Endodermal cell (in vitro differentiated cells): ENCODE measurements around the gene CPED1. TPM values are rescaled to one million over a fixed set of nuclear protein-coding genes. Genes with fewer than 3 reads are reported as not detected.
"Not testable (repeated sequence)": the region's sequence is repeated elsewhere in the genome, so short reads cannot be mapped to it uniquely, and the experiment has no call there.

ENCODE experiments used
- DNase-seq: peaks from one replicate; pipeline ENCODE4 v3.0.0-alpha.2; 2017
- H3K27ac ChIP-seq: 2 replicates; pipeline ENCODE4 v1.5.1; 2013; ENCODE audit warnings: mild to moderate bottlenecking, low read depth, low read length, moderate library complexity
- H3K27me3 ChIP-seq: 2 replicates; pipeline ENCODE4 v1.6.1; 2013; ENCODE audit warnings: mild to moderate bottlenecking, low read length, moderate library complexity; ENCODE audit not compliant: insufficient read depth, control insufficient read depth, poor library complexity, severe bottlenecking
- H3K36me3 ChIP-seq: 2 replicates; pipeline ENCODE4 v1.7.0; 2013; ENCODE audit warnings: mild to moderate bottlenecking, low read length, moderate library complexity; ENCODE audit not compliant: control insufficient read depth, insufficient read depth
- H3K4me1 ChIP-seq: one replicate; pipeline ENCODE4 v1.7.0; 2013; ENCODE audit warnings: low read length; ENCODE audit not compliant: control insufficient read depth, insufficient read depth
- H3K4me3 ChIP-seq: 2 replicates; pipeline ENCODE4 v1.5.1; 2013; ENCODE audit warnings: mild to moderate bottlenecking, low read length, moderate library complexity
- H3K9ac ChIP-seq: 2 replicates; pipeline ENCODE4 v1.6.1; 2013; ENCODE audit warnings: mild to moderate bottlenecking, low read length, moderate library complexity; ENCODE audit not compliant: poor library complexity, severe bottlenecking; ENCODE audit errors: extremely low read depth
- H3K9me3 ChIP-seq: 2 replicates; pipeline ENCODE4 v1.6.1; 2013; ENCODE audit warnings: mild to moderate bottlenecking, low read length, moderate library complexity; ENCODE audit not compliant: control insufficient read depth
- H3K27ac Mint-ChIP-seq: 2 replicates; pipeline ENCODE4 v1.8.0; 2020; ENCODE audit warnings: mixed read lengths
- H3K27me3 Mint-ChIP-seq: 2 replicates; pipeline ENCODE4 v1.8.0; 2021; ENCODE audit warnings: mild to moderate bottlenecking, mixed read lengths; ENCODE audit not compliant: insufficient read depth
- H3K36me3 Mint-ChIP-seq: 2 replicates; pipeline ENCODE4 v1.8.0; 2020; ENCODE audit warnings: low read depth, mixed read lengths
- H3K4me1 Mint-ChIP-seq: 2 replicates; pipeline ENCODE4 v1.8.0; 2020; ENCODE audit warnings: mixed read lengths
- H3K4me3 Mint-ChIP-seq: 2 replicates; pipeline ENCODE4 v1.8.0; 2020; ENCODE audit warnings: mild to moderate bottlenecking, moderate library complexity, mixed read lengths
- H3K9me3 Mint-ChIP-seq: 2 replicates; pipeline ENCODE4 v1.8.0; 2020; ENCODE audit warnings: mild to moderate bottlenecking, mixed read lengths
- CTCF ChIP-seq: fragments of 200-600 bp; sonication (generic); conservative IDR thresholded peaks from 2 replicates; pipeline ENCODE4 v1.5.0; 2021; ENCODE audit warnings: antibody characterized with exemption, mild to moderate bottlenecking
- WGBS, 2 experiments: methylation state at CpG; one replicate each; pipeline versions ENCODE4 v1.1.5 to v1.1.7; 2013; ENCODE audit warnings: missing lambda C conversion rate in 2 of 2, mixed read lengths in 1 of 2; ENCODE audit not compliant: insufficient coverage in 1 of 2, insufficient read length in 1 of 2; 5-methylcytosine and 5-hydroxymethylcytosine counted together
- total RNA-seq, 2 donors: library from RNA; stranded (reverse); fragmentation: NEBNext Ultra II Directional in 1 of 2; extraction: Animal tissue kit (Norgen Biotek cat#: 25700) in 1 of 2; gene quantifications; 2 replicates in 1 of 2; 3 replicates in 1 of 2; pipeline ENCODE4 v1.2.1, GENCODE V29; 2021

Gene CPED1
- total RNA-seq, 2 donors from 2014 or later, result 1.1 TPM; not detected in 1

- H3K9me3 ChIP-seq, result no peaks in the 10 kb centered on the region
- H3K27ac ChIP-seq, result no peak overlapping the region
- H3K4me3 ChIP-seq, result no peak overlapping the region
- no peak overlapping the region for H3K4me3 Mint-ChIP-seq
- H3K27me3 Mint-ChIP-seq, result peaks cover 23% of the 10 kb centered on the region
- H3K9me3 Mint-ChIP-seq, result no peaks in the 10 kb centered on the region
- peaks cover 63% of the 10 kb centered on the region for H3K27me3 ChIP-seq
- TF ChIP-seq CTCF, result peak; percentile 36
- H3K27ac Mint-ChIP-seq, result no peak overlapping the region
- H3K4me1 ChIP-seq, result no peaks in the 10 kb centered on the region
- no peaks in the 10 kb centered on the region for H3K36me3 ChIP-seq
- peaks cover 2% of the 10 kb centered on the region for H3K4me1 Mint-ChIP-seq
- no peaks in the 10 kb centered on the region for H3K36me3 Mint-ChIP-seq
- WGBS, 2 experiments, result 81 to 87% methylated on average over 3 to 4 of the region's 4 CpGs
- DNase-seq, result no peak
- H3K9ac ChIP-seq, result no peak overlapping the region
These were observed 6.5 kb upstream of the CPED1 start for GRCh38 chr7:120981888-120982615.

- not testable (repeated sequence) for H3K4me3 ChIP-seq, H3K9me3 Mint-ChIP-seq, H3K4me3 Mint-ChIP-seq, H3K9me3 ChIP-seq, DNase-seq, H3K4me1 Mint-ChIP-seq, H3K36me3 ChIP-seq, H3K36me3 Mint-ChIP-seq, H3K4me1 ChIP-seq, H3K9ac ChIP-seq, H3K27ac ChIP-seq, H3K27ac Mint-ChIP-seq
- WGBS, 2 experiments, result 85 to 86% methylated on average over 5 of the region's 8 CpGs
- H3K27me3 ChIP-seq, result peaks cover 78% of the 10 kb centered on the region
- H3K27me3 Mint-ChIP-seq, result peaks cover 39% of the 10 kb centered on the region
These were observed 4.9 kb upstream of the CPED1 start for GRCh38 chr7:120983592-120983991.

- Histone ChIP-seq H3K9ac (no peak overlapping the region), H3K27ac (no peak overlapping the region), H3K9me3 (no peaks in the 10 kb centered on the region), H3K36me3 (no peaks in the 10 kb centered on the region), H3K27me3 (peaks cover 87% of the 10 kb centered on the region), H3K4me3 (no peak overlapping the region), H3K4me1 (no peaks in the 10 kb centered on the region)
- peaks cover 47% of the 10 kb centered on the region for H3K27me3 Mint-ChIP-seq
- DNase-seq, result no peak
- WGBS, 2 experiments, result 99 to 100% methylated on average over 3 of the region's 3 CpGs
- no peaks in the 10 kb centered on the region for H3K9me3 Mint-ChIP-seq
- TF ChIP-seq CTCF, result no peak
- no peak overlapping the region for H3K27ac Mint-ChIP-seq
- no peak overlapping the region for H3K4me3 Mint-ChIP-seq
- H3K4me1 Mint-ChIP-seq, result peaks cover 12% of the 10 kb centered on the region
- no peaks in the 10 kb centered on the region for H3K36me3 Mint-ChIP-seq
These were observed 4.1 kb upstream of the CPED1 start for GRCh38 chr7:120984406-120984805.
